HEK293T (cell line): ENCODE results near the gene ABHD10.

Experiments
- ELF4 ChIP-seq: fragments of 450-650 bp; IDR thresholded peaks from 2 replicates; pipeline ENCODE4 v1.6.1; 2017; ENCODE audit warnings: antibody characterized with exemption
- FOXA1 ChIP-seq: fragments of 450-650 bp; IDR thresholded peaks from 2 replicates; pipeline ENCODE4 v1.6.1; 2016; ENCODE audit warnings: mild to moderate bottlenecking
- FOXM1 ChIP-seq: fragments of 450-650 bp; IDR thresholded peaks from 2 replicates; pipeline ENCODE4 v1.6.1; 2017; ENCODE audit warnings: mild to moderate bottlenecking, borderline replicate concordance
- LEF1 ChIP-seq: fragments of 450-650 bp; IDR thresholded peaks from 2 replicates; pipeline ENCODE4 v1.6.1; 2017; ENCODE audit warnings: mild to moderate bottlenecking, borderline replicate concordance
- SUZ12 ChIP-seq: fragments of 450-650 bp; IDR thresholded peaks from 2 replicates; pipeline ENCODE4 v1.6.1; 2016; ENCODE audit warnings: mild to moderate bottlenecking
- ZNF384 ChIP-seq: fragments of 450-650 bp; IDR thresholded peaks from 2 replicates; pipeline ENCODE4 v1.6.1; 2016

DNA sequence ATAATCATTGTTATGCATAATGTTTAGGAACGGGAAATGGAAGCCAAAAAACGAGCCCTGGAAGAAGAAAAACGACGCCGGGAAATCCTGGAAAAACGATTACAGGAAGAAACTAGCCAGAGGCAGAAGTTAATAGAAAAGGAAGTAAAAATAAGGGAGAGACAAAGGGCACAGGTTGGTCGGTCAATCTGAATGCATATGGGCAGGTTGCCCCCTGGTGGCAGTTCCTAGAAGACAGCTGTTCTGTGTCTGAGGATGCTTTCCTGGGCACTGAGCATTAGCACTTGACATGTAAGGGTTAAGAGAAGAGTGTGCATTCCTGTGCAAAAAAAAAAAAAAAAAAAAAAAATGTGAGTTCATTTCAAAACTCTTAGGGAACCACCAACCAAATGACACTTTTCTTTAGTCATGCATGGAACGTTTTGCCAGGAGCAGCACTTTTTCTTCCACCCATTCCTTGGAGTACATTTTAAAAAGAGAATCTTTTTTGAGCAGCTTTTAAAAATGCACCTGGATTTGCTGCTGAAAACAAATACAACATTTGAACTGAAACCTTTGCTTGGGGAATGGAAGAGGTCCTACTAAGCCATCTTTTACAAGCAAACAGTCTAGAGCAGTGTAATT lies 11.1 kb upstream of the ABHD10 start:
- no peak for TF ChIP-seq ELF4
- TF ChIP-seq FOXA1 = no peak
- TF ChIP-seq LEF1 = no peak
- TF ChIP-seq SUZ12 = no peak
- no peak for TF ChIP-seq ZNF384
- no peak for TF ChIP-seq FOXM1
